Measurements from ENCODE around the gene UTP25. TPM values are rescaled to one million over a fixed set of nuclear protein-coding genes. Genes with fewer than 3 reads are reported as not detected.

The UTP25 gene
- total and polyA plus RNA-seq, 2 experiments from 2014 or later = 3.6 to 8.9 TPM

- TF ChIP-seq ETS1 (IDR thresholded peaks at IDR 0.05) (no peak), EZH2phosphoT487 (IDR thresholded peaks at IDR 0.05; ENCODE audit: unreplicated experiment) (no peak), CREB1 (CRISPR knock-in tag; IDR thresholded peaks at IDR 0.05; ENCODE audit: low read depth) (no peak), EZH2 (IDR thresholded peaks at IDR 0.05; ENCODE audit: low read depth, unreplicated experiment) (no peak), ZNF462 (CRISPR knock-in tag; IDR thresholded peaks at IDR 0.05) (no peak), JUNB (IDR thresholded peaks at IDR 0.05; ENCODE audit: unreplicated experiment) (no peak), ZNF114 (CRISPR knock-in tag; IDR thresholded peaks at IDR 0.05) (no peak)
These were observed 20.3 kb upstream of the UTP25 start (continued) for GRCh38 chr1:209807509-209807908.

- Histone ChIP-seq H3K27me3 (ENCODE audit: insufficient read depth) (no peaks in the 10 kb centered on the region), H3K79me2 (replicated peaks; ENCODE audit: insufficient read depth) (peaks cover 11% of the 10 kb centered on the region), H3K4me2 (no peak overlapping the region), H3K36me3 (ENCODE audit: insufficient read depth) (no peaks in the 10 kb centered on the region), H4K20me1 (replicated peaks; ENCODE audit: insufficient read depth) (no peaks in the 10 kb centered on the region; the same call in 1 of the 2 replicates), H3K9me2 (ENCODE audit: insufficient read depth) (no peaks in the 10 kb centered on the region), H3K27ac (ENCODE audit: low read depth) (no peak overlapping the region), H3F3A (replicated peaks; ENCODE audit: low read depth) (no peaks in the 10 kb centered on the region), H3K4me3 (no peak overlapping the region), H2AFZ (no peak overlapping the region), H3K4me1 (ENCODE audit: insufficient read depth) (peaks cover 9% of the 10 kb centered on the region)
- H3K9me3 Mint-ChIP-seq = no peaks in the 10 kb centered on the region
- H3K4me3 Mint-ChIP-seq = no peak overlapping the region
- H3K27ac Mint-ChIP-seq = no peak overlapping the region
- no peak for DNase-seq (ENCODE audit: low spot score)
- peaks cover 11% of the 10 kb centered on the region for H3K4me1 Mint-ChIP-seq
- no peaks in the 10 kb centered on the region for H3K36me3 Mint-ChIP-seq (ENCODE audit: low read depth)
- peaks cover 3% of the 10 kb centered on the region for H3K27me3 Mint-ChIP-seq (ENCODE audit: insufficient read depth, low read depth, poor library complexity)
- no peak for ATAC-seq
- TF ChIP-seq REST (IDR thresholded peaks at IDR 0.05; ENCODE audit: unreplicated experiment) = no peak
- TF ChIP-seq ZNF331 (CRISPR knock-in tag; IDR thresholded peaks at IDR 0.05; ENCODE audit: low read depth) = no peak
- TF ChIP-seq ZNF114 (CRISPR knock-in tag; IDR thresholded peaks at IDR 0.05) = no peak
These were observed 19.7 kb upstream of the UTP25 start for GRCh38 chr1:209808059-209808581.
